ENCODE data around the gene MDP1.

Gene MDP1

GRCh38 chr14:24177041-24177825 is 38.6 kb downstream of the MDP1 start:
- POLR2A ChIA-PET = interaction anchor here (0.5 kb wide), 1 partner anchor 15 kb away, joined by 3 read pairs; no protein-coding TSS in a partner anchor
- CTCF ChIA-PET = interaction anchor here (0.9 to 1.8 kb wide), 4 partner anchors 8 to 36 kb away, joined by 3 to 10 read pairs (median 4); partner anchors contain the start of genes EMC9 and IRF9
- no peak for DNase-seq (ENCODE audit: extremely low spot score)
- no peak for TF ChIP-seq CTCF (IDR thresholded peaks at IDR 0.05; ENCODE audit: control extremely low read depth, extremely low read depth, low read depth, missing control alignments)

- TF ChIP-seq CTCF (IDR thresholded peaks at IDR 0.05; ENCODE audit: control extremely low read depth, extremely low read depth, low read depth, missing control alignments) = no peak
- ChIA-PET POLR2A (no interaction called here), CTCF (interaction anchor here (0.9 to 1.8 kb wide), 2 partner anchors 15 to 35 kb away, joined by 3 to 10 read pairs; partner anchors contain the start of genes EMC9 and IRF9)
- DNase-seq (ENCODE audit: extremely low spot score) = no peak
Measured at GRCh38 chr14:24176599-24176998, 39.3 kb downstream of the MDP1 start.

- ChIA-PET POLR2A (interaction anchor here (0.9 to 1.4 kb wide), 4 partner anchors 10 to 37 kb away, joined by 3 to 4 read pairs (median 3); partner anchors contain the start of genes IRF9 and PSME1), CTCF (interaction anchor here (1.1 to 5.4 kb wide), 4 partner anchors 12 to 125 kb away, joined by 3 to 38 read pairs (median 4); partner anchors contain the start of genes IRF9 and PSME2)
- no peak for TF ChIP-seq CTCF (IDR thresholded peaks at IDR 0.05; ENCODE audit: control extremely low read depth, extremely low read depth, low read depth, missing control alignments)
- no peak for DNase-seq (ENCODE audit: extremely low spot score)
Measured at GRCh38 chr14:24172871-24173281, 43.0 kb downstream of the MDP1 start.

- ChIA-PET CTCF (interaction anchor here (1.1 to 5.4 kb wide), 4 partner anchors 11 to 81 kb away, joined by 3 to 38 read pairs (median 4); partner anchors contain the start of genes IRF9, PSME2 and TINF2), POLR2A (interaction anchor here (1.1 to 1.4 kb wide), 3 partner anchors 11 to 36 kb away, joined by 3 to 4 read pairs (median 3); partner anchors contain the start of genes IRF9 and PSME1)
- TF ChIP-seq CTCF (IDR thresholded peaks at IDR 0.05; ENCODE audit: control extremely low read depth, extremely low read depth, low read depth, missing control alignments) = no peak
- DNase-seq (ENCODE audit: extremely low spot score) = no peak
Measured at GRCh38 chr14:24172261-24172860, 43.5 kb downstream of the MDP1 start.

GRCh38 chr14:24171422-24172260 is 44.2 kb downstream of the MDP1 start, which contains the start of gene REC8:
Gene REC8 (plus strand): TSS chr14:24172080. CDS start chr14:24172553, 473 bp downstream.
- POLR2A ChIA-PET = interaction anchor here (0.6 to 1.0 kb wide), 6 partner anchors 11 to 1139 kb away, joined by 4 to 11 read pairs (median 6); partner anchors contain the start of gene IRF9
- CTCF ChIA-PET = interaction anchor here (1.2 to 5.4 kb wide), 4 partner anchors 11 to 70 kb away, joined by 3 to 38 read pairs (median 4); partner anchors contain the start of genes IRF9, PSME2 and TINF2
- no peak for TF ChIP-seq CTCF (IDR thresholded peaks at IDR 0.05; ENCODE audit: control extremely low read depth, extremely low read depth, low read depth, missing control alignments)
- DNase-seq (ENCODE audit: extremely low spot score) = peak; percentile 91
